ENCODE results near the gene RBP3.

Gene RBP3

DNA sequence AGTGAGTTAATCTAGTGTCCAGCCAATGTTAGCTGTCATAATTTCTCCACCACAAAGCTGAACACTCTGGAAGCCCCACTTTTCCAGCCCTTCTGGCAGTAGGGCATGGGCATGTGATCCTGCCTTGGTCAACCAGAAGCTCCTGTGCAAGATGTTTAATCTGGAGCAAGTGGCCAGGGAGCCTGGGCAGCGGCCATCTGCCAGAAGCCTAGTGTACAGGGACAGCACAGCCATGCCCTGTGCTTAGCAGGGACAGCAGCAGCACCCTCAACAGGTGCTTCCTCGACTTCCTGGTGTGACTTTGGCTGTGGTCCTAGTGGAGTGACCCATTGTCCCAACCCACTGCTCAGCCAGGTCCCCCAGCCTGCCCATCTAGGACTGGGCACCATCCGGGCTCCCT is 10.3 kb downstream of the RBP3 start:
- Histone ChIP-seq H3K9me3 (ENCODE audit: control insufficient read depth, insufficient read depth, low read depth, low read length) (no peaks in the 10 kb centered on the region), H3K4me3 (ENCODE audit: low read depth, low read length) (no peak overlapping the region), H3K4me1 (ENCODE audit: control insufficient read depth, insufficient read depth, low read length) (no peaks in the 10 kb centered on the region), H3K36me3 (ENCODE audit: control insufficient read depth in 2 of 2, insufficient read depth in 1 of 2, low read length in 2 of 2) (no peaks in the 10 kb centered on the region), H3K27ac (ENCODE audit: extremely low read depth, low read depth, low read length) (no peak overlapping the region)
- ChIA-PET POLR2A (no interaction called here), CTCF (interaction anchor here (1.1 to 1.9 kb wide), 3 partner anchors 11 to 46 kb away, joined by 3 to 4 read pairs (median 3); no protein-coding TSS in a partner anchor)
- no peak for TF ChIP-seq ZNF548 (tag by site-specific recombination; IDR thresholded peaks at IDR 0.05)
- no peak for TF ChIP-seq ZSCAN30 (tag by site-specific recombination; IDR thresholded peaks at IDR 0.05)
- peak; percentile 64 for TF ChIP-seq SCRT2 (tag by site-specific recombination; IDR thresholded peaks at IDR 0.05)

GRCh38 chr10:47359101-47359500 is 10.9 kb downstream of the RBP3 start:
- Histone ChIP-seq H3K4me3 (ENCODE audit: low read depth, low read length) (no peak overlapping the region), H3K9me3 (ENCODE audit: control insufficient read depth, insufficient read depth, low read depth, low read length) (no peaks in the 10 kb centered on the region), H3K36me3 (ENCODE audit: control insufficient read depth in 2 of 2, insufficient read depth in 1 of 2, low read length in 2 of 2) (no peaks in the 10 kb centered on the region), H3K4me1 (ENCODE audit: control insufficient read depth, insufficient read depth, low read length) (no peaks in the 10 kb centered on the region), H3K27ac (ENCODE audit: extremely low read depth, low read depth, low read length) (no peak overlapping the region)
- POLR2A ChIA-PET = no interaction called here
- CTCF ChIA-PET = interaction anchor here (1.1 to 1.9 kb wide), 2 partner anchors 27 to 45 kb away, joined by 3 to 4 read pairs; no protein-coding TSS in a partner anchor
- TF ChIP-seq ZNF138 (tag by site-specific recombination; IDR thresholded peaks at IDR 0.05; ENCODE audit: borderline replicate concordance) (no peak), GLIS1 (tag by site-specific recombination; IDR thresholded peaks at IDR 0.05) (no peak), ZNF2 (tag by site-specific recombination; IDR thresholded peaks at IDR 0.05) (no peak), ZNF629 (tag by site-specific recombination; IDR thresholded peaks at IDR 0.05) (no peak), ZNF155 (tag by site-specific recombination; IDR thresholded peaks at IDR 0.05) (no peak), ZNF350 (tag by site-specific recombination; IDR thresholded peaks at IDR 0.05) (no peak), ZNF169 (tag by site-specific recombination; IDR thresholded peaks at IDR 0.05) (no peak), ZNF311 (tag by site-specific recombination; IDR thresholded peaks at IDR 0.05; ENCODE audit: borderline replicate concordance) (no peak), ZNF404 (tag by site-specific recombination; IDR thresholded peaks at IDR 0.05) (no peak), ZNF121 (tag by site-specific recombination; IDR thresholded peaks at IDR 0.05) (no peak), MZF1 (tag by site-specific recombination; IDR thresholded peaks at IDR 0.05; ENCODE audit: borderline replicate concordance) (no peak), ZNF223 (tag by site-specific recombination; IDR thresholded peaks at IDR 0.05) (no peak), ZNF214 (tag by site-specific recombination; IDR thresholded peaks at IDR 0.05; ENCODE audit: borderline replicate concordance) (no peak), ZNF677 (tag by site-specific recombination; IDR thresholded peaks at IDR 0.05) (no peak), ZNF488 (tag by site-specific recombination; IDR thresholded peaks at IDR 0.05) (no peak), ZNF37A (tag by site-specific recombination; IDR thresholded peaks at IDR 0.05) (no peak), ZNF501 (tag by site-specific recombination; IDR thresholded peaks at IDR 0.05) (no peak), GFI1B (tag by site-specific recombination; IDR thresholded peaks at IDR 0.05) (no peak), SETDB1 (IDR thresholded peaks at IDR 0.05; ENCODE audit: insufficient read length, low read length) (no peak)
- TF ChIP-seq, protein P1, sequence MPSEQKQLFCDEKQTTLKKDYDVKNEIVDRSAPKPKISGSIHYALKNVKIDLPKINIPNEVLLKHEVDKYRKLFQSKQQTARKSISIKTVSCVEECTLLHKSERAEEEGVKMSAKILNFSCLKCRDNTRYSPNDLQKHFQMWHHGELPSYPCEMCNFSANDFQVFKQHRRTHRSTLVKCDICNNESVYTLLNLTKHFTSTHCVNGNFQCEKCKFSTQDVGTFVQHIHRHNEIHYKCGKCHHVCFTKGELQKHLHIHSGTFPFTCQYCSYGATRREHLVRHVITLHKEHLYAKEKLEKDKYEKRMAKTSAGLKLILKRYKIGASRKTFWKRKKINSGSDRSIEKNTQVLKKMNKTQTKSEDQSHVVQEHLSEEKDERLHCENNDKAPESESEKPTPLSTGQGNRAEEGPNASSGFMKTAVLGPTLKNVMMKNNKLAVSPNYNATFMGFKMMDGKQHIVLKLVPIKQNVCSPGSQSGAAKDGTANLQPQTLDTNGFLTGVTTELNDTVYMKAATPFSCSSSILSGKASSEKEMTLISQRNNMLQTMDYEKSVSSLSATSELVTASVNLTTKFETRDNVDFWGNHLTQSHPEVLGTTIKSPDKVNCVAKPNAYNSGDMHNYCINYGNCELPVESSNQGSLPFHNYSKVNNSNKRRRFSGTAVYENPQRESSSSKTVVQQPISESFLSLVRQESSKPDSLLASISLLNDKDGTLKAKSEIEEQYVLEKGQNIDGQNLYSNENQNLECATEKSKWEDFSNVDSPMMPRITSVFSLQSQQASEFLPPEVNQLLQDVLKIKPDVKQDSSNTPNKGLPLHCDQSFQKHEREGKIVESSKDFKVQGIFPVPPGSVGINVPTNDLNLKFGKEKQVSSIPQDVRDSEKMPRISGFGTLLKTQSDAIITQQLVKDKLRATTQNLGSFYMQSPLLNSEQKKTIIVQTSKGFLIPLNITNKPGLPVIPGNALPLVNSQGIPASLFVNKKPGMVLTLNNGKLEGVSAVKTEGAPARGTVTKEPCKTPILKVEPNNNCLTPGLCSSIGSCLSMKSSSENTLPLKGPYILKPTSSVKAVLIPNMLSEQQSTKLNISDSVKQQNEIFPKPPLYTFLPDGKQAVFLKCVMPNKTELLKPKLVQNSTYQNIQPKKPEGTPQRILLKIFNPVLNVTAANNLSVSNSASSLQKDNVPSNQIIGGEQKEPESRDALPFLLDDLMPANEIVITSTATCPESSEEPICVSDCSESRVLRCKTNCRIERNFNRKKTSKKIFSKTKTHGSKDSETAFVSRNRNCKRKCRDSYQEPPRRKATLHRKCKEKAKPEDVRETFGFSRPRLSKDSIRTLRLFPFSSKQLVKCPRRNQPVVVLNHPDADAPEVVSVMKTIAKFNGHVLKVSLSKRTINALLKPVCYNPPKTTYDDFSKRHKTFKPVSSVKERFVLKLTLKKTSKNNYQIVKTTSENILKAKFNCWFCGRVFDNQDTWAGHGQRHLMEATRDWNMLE (tag by site-specific recombination; conservative IDR thresholded peaks at IDR 0.05; ENCODE audit: low read depth) = no peak

All from HEK293 (cell line).